SJSA1 (cell line): ENCODE results near the gene PPL. TPM values are rescaled to one million over a fixed set of nuclear protein-coding genes. Genes with fewer than 3 reads are reported as not detected.

Source experiments
- DNase-seq, 2 experiments: peaks; one replicate each; pipeline ENCODE4 v3.0.0-alpha.2; 2015 to 2020; ENCODE audit warnings: low spot score in 2 of 2, low read depth in 1 of 2
- H3K27ac ChIP-seq: fragments of 250-450 bp; sonication (Bioruptor Pico); 2 replicates; pipeline ENCODE4 v1.5.1; 2020; ENCODE audit warnings: mild to moderate bottlenecking, moderate library complexity
- H3K27me3 ChIP-seq: fragments of 250-450 bp; sonication (Bioruptor Pico); replicated peaks from 2 replicates; pipeline ENCODE4 v1.5.1; 2020; ENCODE audit warnings: mild to moderate bottlenecking, moderate library complexity
- H3K36me3 ChIP-seq: fragments of 250-450 bp; sonication (Bioruptor Pico); 2 replicates; pipeline ENCODE4 v1.5.1; 2020; ENCODE audit warnings: mild to moderate bottlenecking
- H3K4me1 ChIP-seq: fragments of 250-450 bp; sonication (Bioruptor Pico); replicated peaks from 2 replicates; pipeline ENCODE4 v1.6.1; 2021; ENCODE audit warnings: mild to moderate bottlenecking
- H3K4me3 ChIP-seq: fragments of 250-450 bp; sonication (Bioruptor Pico); 2 replicates; pipeline ENCODE4 v1.5.1; 2020; ENCODE audit warnings: mild to moderate bottlenecking
- H3K9me3 ChIP-seq: fragments of 250-450 bp; sonication (Bioruptor Pico); replicated peaks from 2 replicates; pipeline ENCODE4 v1.5.1; 2020; ENCODE audit warnings: mild to moderate bottlenecking
- total RNA-seq: library from RNA; depleted of rRNA; stranded (reverse); fragments of >200 nt; shearing (Covaris generic); gene quantifications from 2 replicates; pipeline ENCODE4 v1.2.3, GENCODE V29; 2014

PPL gene
- total RNA-seq, 1 experiment from 2014 or later: 0.11 TPM

DNA sequence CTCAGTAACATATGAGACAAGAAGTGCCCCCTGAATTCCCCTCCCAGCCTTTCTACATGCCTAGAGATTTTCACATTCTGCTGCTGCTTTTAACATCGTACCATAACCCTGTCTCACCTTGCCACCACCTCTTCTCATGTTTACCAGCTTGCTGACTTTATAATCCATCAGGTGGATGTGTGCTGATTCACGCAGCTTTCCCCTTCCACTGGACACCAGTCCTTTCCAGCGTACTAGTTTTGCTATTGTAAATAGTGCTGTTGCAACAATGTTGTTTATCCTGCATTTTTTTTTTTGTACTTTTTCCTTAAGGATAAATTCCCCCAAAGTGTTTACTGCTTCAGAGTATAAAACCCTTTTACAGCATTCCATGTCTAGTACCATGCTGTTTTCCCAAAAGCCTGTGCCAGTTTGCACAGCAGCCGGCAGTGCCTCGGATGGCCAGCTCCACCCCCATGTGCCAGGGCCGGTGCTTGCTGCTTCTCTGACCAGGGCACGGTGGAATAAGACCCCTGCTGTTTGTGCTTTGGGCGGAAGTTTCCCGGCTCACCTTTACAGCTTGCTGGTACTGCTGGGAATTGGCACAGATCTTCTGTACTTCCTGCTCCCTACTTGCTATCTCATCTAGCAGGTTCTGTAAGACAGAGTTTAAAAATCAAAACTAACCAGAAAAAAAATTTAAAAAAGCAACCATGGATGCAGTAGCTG is 48.4 kb downstream of the PPL start:
- Histone ChIP-seq H3K27ac (no peak overlapping the region), H3K36me3 (peaks cover 43% of the 10 kb centered on the region), H3K4me3 (no peak overlapping the region), H3K9me3 (no peaks in the 10 kb centered on the region), H3K27me3 (no peaks in the 10 kb centered on the region), H3K4me1 (no peaks in the 10 kb centered on the region; the same call in 1 of the 2 replicates)
- DNase-seq: no peak

DNA sequence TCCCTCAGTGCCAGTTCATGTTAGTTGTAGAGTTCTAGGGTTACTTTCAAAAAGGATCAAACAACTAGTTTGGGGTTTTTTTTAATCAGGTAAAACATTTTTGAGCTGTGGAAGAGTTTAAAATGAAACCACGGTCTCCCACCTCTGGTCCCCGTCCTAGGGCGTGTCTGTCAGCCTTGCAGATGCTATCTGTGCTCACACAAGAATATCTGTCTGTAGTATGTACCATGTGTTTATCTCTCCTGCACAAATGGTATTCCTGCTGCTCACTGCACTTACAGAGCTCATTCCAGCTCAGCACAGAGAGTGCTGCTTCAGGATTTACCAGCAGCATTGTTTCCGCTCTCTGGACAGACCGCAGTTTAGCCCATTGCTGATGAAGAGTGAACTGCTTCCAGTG is 50.8 kb downstream of the PPL start:
- no peak overlapping the region for H3K4me3 ChIP-seq
- H3K9me3 ChIP-seq: no peaks in the 10 kb centered on the region
- H3K4me1 ChIP-seq: peaks cover 9% of the 10 kb centered on the region
- peaks cover 64% of the 10 kb centered on the region for H3K36me3 ChIP-seq
- no peaks in the 10 kb centered on the region for H3K27me3 ChIP-seq
- no peak overlapping the region for H3K27ac ChIP-seq
- no peak for DNase-seq

DNA sequence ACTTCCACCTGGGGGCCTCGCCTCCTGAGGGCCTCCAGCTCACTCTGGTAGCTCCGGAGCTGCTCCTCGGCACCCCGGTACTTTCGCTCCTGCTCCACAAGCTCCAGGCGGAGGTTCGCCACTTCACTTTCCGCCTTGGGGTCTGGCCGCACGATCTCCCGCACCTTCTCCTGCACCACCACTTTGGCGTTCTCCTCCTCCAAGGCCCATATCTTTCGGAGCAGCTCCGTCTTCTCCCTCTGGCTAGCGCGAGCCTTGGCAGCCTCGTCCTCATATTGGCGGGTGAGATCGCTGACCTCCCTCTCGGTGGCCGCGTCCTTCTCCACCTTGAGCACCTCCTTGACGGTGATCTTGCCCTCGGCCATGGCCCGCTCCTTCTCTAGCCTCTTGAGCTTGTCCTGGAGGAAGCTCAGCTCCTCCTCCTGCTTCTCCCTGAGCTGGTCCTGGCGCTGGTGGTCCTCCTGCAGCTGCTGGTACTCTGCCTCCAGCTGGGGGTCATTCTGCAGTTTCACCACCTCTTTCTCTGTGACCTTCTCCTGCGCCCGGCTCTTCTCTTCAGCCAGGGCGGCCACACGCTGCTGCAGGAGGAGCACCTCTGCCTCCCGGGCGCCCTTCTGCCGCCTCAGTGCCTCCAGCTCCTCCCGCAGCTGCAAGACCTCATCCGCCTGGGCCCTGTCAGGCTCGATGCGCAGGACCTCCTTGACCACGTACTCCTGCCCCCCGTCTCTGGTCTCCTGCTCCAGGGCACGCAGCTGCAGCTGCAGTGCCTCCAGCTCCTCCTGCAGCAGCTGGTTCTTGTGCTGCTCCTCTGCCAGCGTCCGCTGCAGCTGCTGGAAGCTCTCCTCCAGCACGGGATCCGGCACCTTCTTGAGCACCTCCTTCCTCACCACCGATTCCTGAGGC is 51.7 kb downstream of the PPL start:
- Histone ChIP-seq H3K4me1 (peaks cover 9% of the 10 kb centered on the region), H3K9me3 (no peaks in the 10 kb centered on the region), H3K4me3 (no peak overlapping the region), H3K36me3 (peaks cover 74% of the 10 kb centered on the region), H3K27ac (no peak overlapping the region), H3K27me3 (no peaks in the 10 kb centered on the region)
- no peak for DNase-seq

DNA sequence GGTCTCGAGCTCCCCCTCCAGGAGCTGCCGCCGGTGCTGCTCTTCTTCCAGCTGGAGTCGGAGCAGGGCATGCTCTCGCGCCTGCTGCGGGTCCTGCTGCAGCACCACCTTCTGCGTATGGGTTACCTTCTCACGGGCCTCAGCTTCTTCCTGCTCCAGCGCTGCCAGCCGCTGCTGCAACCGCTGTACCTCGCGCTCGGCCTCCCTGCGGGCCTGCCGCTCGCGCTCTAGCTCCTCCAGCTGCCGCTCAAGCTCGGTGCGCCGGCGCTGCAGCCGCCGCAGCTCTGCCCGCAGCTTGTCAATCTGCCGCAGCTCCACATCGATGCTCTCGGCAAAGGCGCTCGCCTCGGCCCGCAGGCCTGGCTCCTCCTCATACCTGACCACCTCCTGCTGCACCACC is 52.7 kb downstream of the PPL start:
- H3K4me1 ChIP-seq: peaks cover 9% of the 10 kb centered on the region
- no peak for DNase-seq
- no peak overlapping the region for H3K27ac ChIP-seq
- H3K36me3 ChIP-seq: peaks cover 84% of the 10 kb centered on the region
- H3K4me3 ChIP-seq: no peak overlapping the region
- H3K27me3 ChIP-seq: no peaks in the 10 kb centered on the region
- no peaks in the 10 kb centered on the region for H3K9me3 ChIP-seq

DNA sequence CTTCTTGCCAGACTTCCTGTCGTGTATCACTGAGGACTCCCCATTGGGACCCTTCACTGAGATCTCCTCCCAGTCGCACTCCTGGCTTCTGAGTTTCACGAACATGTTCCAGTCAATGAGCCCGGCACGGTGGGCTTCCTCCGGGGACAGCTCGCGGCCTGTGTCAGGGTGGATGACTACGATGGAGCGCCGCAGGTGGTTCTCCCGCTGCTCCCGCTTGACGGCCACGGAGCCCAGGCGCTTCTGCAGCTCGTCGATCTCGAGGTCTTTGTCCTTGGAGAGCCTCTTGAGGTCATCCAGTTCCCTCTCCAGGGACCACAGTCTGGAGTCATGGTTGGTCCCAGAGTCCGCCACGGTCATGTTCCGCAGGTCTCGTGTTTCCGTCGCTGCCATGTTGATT is 53.4 kb downstream of the PPL start:
- DNase-seq: no peak
- Histone ChIP-seq H3K4me1 (peaks cover 9% of the 10 kb centered on the region), H3K36me3 (peaks cover 91% of the 10 kb centered on the region), H3K9me3 (no peaks in the 10 kb centered on the region), H3K27ac (no peak overlapping the region), H3K27me3 (no peaks in the 10 kb centered on the region), H3K4me3 (no peak overlapping the region)

DNA sequence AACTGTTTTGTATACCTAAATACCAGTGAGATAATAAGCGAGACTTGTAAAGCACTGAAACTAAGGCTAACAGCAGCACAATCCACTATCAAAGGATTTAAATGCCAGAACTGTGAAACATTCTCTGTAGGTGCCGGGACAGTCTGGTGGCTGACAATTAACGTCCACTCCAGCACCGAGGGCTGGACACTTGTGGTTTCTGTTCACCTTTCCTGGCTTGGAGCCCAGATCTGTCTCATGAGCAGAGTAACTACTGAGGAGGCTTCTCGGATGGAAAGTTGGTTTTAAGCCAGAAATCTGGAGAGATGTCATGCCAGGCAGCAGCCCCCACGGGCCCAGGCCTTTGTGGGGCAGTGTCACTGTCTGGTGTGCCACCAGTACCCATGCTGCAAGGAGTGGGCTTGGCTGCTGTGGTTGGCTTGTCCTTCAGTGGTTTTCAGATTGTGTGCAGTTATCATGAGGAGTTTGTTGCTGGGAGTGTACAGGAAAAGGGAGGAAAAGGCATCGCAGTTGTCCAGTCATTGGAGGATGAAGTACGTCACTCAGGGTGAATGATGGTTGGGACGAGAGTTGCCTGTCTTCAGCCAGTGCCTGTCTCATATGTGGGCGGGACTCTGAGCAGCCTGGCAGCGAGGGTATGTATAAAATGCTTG is 54.2 kb downstream of the PPL start:
- Histone ChIP-seq H3K9me3 (no peaks in the 10 kb centered on the region), H3K36me3 (peaks cover 96% of the 10 kb centered on the region), H3K4me1 (peaks cover 9% of the 10 kb centered on the region), H3K27ac (no peak overlapping the region), H3K4me3 (no peak overlapping the region), H3K27me3 (no peaks in the 10 kb centered on the region)
- peak in 1 of 2 experiments; percentile 20 for DNase-seq

DNA sequence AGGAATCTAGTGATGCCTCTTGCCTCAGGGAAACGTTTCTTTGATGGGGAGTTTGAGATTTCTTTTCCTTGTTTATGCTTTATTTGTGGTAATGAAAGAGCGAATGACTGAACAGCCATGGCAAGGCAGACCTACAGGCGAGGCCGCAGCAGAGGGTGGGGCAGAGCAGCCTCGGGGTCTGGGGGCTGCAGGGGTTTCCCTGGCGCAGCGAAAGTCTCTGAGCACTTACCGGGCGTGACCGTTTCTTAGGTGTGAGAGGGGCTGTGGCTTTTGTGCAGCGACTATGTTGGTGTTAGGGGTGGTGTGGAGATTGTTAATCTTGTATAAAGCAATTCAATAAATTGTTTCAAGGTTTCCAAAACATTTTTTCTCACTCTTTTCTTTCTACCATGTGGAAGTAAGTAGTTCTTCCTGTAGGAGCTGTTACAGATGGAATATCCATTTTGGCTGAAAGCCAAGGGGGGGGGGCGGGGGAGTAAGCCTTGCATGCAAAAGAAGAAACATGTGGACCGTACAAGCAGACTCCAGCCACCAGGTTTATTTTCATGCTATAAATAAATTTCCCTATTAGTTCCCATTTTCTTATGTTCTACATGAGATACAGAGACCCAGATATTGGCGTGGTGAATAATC is 54.8 kb downstream of the PPL start:
- Histone ChIP-seq H3K27me3 (no peaks in the 10 kb centered on the region), H3K9me3 (no peaks in the 10 kb centered on the region), H3K4me1 (peaks cover 9% of the 10 kb centered on the region), H3K4me3 (no peak overlapping the region), H3K27ac (no peak overlapping the region), H3K36me3 (peaks cover 96% of the 10 kb centered on the region)
- DNase-seq: no peak

DNA sequence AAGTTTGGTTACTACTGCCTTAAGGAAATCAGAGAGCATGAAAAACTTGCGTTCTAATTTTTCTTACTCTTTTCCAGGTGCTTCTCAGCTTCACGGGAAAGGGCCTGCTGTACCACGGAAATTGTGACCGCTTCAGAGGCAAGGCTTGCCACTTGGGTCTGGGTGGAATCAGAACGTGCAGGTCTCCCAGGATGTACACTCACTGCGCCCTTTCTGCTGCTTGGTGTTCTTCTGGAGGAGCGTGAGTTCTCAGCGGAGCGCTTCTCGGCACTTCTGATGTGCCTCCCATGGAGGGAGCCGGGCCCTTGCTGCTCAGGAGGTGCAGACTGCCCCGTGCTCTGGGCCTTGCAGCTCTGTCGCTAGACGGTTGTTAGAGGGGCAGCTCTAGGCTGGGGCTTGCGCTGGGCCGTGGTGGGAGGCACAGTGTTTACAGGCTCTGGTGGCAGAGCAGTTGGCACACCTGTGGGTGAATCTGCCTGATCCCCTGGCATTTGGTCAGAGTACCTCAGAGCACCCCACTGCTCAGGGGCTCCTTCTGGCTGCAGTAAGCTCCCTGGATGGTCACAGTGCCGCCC is 56.9 kb downstream of the PPL start:
- Histone ChIP-seq H3K36me3 (peaks cover 93% of the 10 kb centered on the region), H3K9me3 (no peaks in the 10 kb centered on the region; the same call in 1 of the 2 replicates), H3K4me3 (no peak overlapping the region), H3K27ac (no peak overlapping the region), H3K4me1 (peaks cover 9% of the 10 kb centered on the region), H3K27me3 (no peaks in the 10 kb centered on the region)
- DNase-seq: no peak

DNA sequence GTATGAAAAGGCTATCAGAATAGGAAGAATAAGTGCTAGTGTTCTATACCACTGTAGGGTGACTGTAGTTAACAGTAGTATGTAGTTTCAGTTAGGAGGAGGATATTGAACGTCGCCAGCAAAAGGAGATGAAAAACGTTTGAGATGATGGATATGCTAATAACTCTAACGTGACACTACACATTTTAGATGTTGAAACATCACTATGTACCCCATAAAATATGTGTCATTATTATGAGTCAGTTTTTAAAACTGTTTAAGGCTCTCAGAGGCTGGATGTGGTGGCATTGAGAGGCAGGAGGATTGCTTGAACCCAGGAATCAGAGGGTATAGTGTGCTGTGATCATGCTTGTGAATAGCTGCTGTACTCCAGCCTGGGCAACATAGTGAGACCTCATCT is 57.9 kb downstream of the PPL start:
- no peak for DNase-seq
- Histone ChIP-seq H3K4me3 (no peak overlapping the region), H3K9me3 (no peaks in the 10 kb centered on the region; the same call in 1 of the 2 replicates), H3K27ac (no peak overlapping the region), H3K4me1 (peaks cover 9% of the 10 kb centered on the region), H3K27me3 (no peaks in the 10 kb centered on the region), H3K36me3 (peaks cover 93% of the 10 kb centered on the region)

DNA sequence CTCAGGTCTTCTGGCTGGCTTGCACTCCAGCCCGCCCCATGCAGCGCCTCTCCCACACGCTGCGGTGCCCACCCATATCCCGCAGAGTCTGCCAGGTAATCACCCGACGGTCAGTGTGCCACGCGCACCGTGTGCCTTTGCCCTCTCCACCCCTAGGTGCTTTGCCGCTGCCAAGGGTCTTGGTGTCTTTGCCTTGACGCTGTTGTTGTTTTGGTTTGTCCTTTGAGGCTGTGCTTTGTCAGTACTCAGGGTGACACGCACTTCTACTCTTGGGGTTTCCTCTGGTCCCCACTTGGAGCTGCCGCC is 59.6 kb downstream of the PPL start:
- H3K27me3 ChIP-seq: no peaks in the 10 kb centered on the region
- H3K27ac ChIP-seq: no peak overlapping the region
- H3K4me3 ChIP-seq: no peak overlapping the region
- H3K9me3 ChIP-seq: no peaks in the 10 kb centered on the region; the same call in 1 of the 2 replicates
- peaks cover 5% of the 10 kb centered on the region for H3K4me1 ChIP-seq
- peaks cover 93% of the 10 kb centered on the region for H3K36me3 ChIP-seq
- DNase-seq: no peak

DNA sequence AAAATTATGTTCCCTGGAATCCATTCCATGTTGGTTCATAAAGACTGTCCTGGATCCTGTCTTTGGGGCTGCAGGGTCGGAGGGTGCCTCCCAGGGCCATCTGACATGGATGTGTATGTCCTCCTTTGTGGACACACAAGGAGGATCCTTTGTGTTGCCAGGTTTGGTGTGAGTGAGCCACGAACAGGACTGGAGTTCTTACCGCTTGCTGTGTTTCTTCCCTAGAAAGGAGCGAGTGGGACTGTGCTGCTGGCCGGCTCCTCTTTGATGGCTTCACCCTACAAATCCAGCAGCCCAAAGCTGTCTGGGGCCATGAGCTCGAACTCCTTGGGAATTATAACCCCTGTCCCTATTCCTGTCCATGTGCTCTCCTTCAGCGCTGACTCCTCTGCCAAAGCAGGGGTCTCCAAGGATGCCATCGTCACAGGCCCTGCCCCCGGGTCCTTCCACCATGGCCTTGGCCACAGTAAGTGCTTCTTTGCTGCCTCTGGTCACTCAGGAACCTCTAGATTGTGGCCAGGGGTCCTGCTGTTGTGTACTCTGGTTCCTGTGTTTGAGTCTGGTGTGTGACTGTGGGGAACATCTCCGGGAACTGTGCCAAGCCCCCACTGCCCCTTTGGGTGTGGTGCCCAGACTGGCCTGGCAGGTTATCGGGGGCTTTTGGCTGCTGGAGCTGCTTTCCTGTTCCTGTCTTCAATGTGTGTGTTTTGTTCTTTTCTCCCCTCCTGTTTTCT is 60.1 kb downstream of the PPL start:
- Histone ChIP-seq H3K36me3 (peaks cover 94% of the 10 kb centered on the region), H3K9me3 (no peaks in the 10 kb centered on the region; the same call in 1 of the 2 replicates)

DNA sequence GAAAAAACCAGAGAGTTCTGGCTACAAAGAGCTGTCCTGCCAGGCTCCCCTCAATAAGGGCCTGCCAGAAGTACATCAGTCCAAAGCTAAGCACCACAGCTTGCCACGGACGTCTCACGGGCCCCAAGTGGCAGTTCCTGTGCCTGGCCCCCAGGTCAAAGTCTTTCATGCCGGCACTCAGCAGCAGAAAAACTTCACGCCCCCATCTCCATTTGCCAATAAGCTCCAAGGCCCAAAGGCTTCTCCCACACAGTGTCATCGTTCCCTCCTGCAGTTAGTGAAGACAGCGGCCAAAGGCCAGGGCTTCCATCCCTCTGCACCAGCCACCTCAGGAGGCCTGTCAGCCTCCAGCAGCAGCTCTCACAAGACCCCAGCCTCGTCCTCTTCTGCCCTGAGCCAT is 62.3 kb downstream of the PPL start:
- Histone ChIP-seq H3K36me3 (peaks cover 92% of the 10 kb centered on the region), H3K4me3 (no peak overlapping the region), H3K4me1 (no peaks in the 10 kb centered on the region), H3K27me3 (no peaks in the 10 kb centered on the region), H3K27ac (no peak overlapping the region), H3K9me3 (no peaks in the 10 kb centered on the region; the same call in 1 of the 2 replicates)
- no peak for DNase-seq

More for the DNA sequence above, 60.1 kb downstream of the PPL start:
- H3K4me3 ChIP-seq: no peak overlapping the region
- no peaks in the 10 kb centered on the region for H3K27me3 ChIP-seq
- H3K27ac ChIP-seq: no peak overlapping the region
- H3K4me1 ChIP-seq: peaks cover 2% of the 10 kb centered on the region
- DNase-seq: no peak

DNA sequence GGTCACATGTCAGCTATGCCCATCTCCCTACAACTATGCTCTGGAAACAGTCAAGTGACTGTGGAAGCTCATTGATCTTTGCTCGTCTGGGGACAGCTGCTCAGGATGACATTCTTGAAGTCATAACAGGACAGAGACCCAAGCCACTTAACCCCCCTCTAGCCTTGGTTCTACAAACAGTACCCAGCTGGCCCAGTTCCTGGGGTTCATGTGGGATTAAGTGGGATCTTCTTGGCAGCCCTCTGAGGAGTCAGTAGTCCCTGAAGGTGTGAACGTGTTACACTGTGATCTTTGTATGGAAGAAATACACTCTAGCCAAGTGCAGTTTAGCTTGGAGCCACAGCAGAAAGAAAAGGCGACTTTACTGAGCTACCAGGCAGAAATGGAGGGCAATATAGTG is 63.9 kb downstream of the PPL start:
- Histone ChIP-seq H3K27ac (no peak overlapping the region), H3K36me3 (peaks cover 86% of the 10 kb centered on the region), H3K27me3 (no peaks in the 10 kb centered on the region), H3K9me3 (no peaks in the 10 kb centered on the region; the same call in 1 of the 2 replicates), H3K4me1 (no peaks in the 10 kb centered on the region), H3K4me3 (no peak overlapping the region)
- no peak for DNase-seq
